Measurements from ENCODE around the gene IBA57.

DNA sequence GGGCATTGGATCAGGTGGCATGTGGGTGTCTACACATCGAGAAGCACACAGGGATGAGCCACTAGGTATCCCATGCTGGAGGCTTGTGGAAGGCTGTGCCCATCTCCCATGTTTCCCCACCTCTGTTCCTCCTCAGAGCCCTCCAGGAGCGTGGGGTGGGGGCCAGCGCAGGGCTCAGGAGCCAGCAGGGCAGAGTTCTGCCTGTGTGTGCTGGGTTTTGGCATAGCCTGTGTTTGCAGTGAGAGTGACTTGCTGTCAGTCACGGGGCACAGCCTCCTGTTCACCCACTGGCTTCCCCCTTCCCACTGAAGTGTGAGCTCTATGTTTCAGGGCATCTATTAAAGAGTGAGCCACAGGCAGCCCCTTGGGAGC is 10.4 kb downstream of the IBA57 start:
- TF ChIP-seq, protein P1, sequence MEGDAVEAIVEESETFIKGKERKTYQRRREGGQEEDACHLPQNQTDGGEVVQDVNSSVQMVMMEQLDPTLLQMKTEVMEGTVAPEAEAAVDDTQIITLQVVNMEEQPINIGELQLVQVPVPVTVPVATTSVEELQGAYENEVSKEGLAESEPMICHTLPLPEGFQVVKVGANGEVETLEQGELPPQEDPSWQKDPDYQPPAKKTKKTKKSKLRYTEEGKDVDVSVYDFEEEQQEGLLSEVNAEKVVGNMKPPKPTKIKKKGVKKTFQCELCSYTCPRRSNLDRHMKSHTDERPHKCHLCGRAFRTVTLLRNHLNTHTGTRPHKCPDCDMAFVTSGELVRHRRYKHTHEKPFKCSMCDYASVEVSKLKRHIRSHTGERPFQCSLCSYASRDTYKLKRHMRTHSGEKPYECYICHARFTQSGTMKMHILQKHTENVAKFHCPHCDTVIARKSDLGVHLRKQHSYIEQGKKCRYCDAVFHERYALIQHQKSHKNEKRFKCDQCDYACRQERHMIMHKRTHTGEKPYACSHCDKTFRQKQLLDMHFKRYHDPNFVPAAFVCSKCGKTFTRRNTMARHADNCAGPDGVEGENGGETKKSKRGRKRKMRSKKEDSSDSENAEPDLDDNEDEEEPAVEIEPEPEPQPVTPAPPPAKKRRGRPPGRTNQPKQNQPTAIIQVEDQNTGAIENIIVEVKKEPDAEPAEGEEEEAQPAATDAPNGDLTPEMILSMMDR (optimal IDR thresholded peaks at IDR 0.05 in 1 of 3, IDR thresholded peaks at IDR 0.05 in 1 of 3, conservative IDR thresholded peaks at IDR 0.05 in 1 of 3; ENCODE audit: extremely low read depth in 1 of 3, insufficient read depth in 2 of 3, low read length in 3 of 3), result no peak
- TF ChIP-seq EZH2 (IDR thresholded peaks at IDR 0.05; ENCODE audit: low read length), result no peak

Measured in keratinocyte (primary cell).